ENCODE measurements around the gene CPNE9. TPM values are rescaled to one million over a fixed set of nuclear protein-coding genes. Genes with fewer than 3 reads are reported as not detected.

CPNE9 gene
- total and polyA plus RNA-seq, 2 of the 13 experiments (the other 11 are each of a cell fraction or from before 2014, with no cell fraction given): 0.20 TPM; not detected in 1

DNA sequence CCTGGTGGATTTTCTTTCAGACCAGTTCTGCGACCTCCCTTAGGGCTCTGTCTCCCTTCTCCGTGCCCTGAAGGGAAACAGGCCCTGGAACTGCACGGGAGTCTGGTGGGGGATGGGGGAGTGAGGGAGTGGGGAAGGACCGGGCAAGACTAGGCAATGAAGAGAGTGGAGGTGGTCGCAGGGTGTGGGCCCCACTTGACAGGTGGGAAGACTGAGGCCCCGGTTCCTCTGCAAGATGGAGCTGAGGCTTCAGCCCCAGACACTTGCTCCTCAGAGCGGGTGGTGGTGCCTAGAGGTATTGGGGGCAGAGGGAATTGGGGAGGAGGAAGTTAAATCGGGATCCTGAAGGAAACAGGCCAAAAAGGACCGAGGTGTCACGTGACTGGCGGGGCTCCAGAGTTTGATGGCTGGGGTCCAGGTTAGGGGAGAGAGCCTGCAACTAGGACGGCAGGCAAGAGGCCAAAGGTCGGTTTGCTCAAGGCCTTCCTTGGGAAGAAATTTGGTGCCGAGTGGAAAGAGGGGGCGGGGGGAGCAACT is 66.7 kb downstream of the CPNE9 start (continued):
- TF ChIP-seq GTF2F1 (IDR thresholded peaks at IDR 0.05; ENCODE audit: low read length) (0 out of 2 replicates have a peak, but pooled peaks have one; percentile 62), ZKSCAN1 (IDR thresholded peaks at IDR 0.05; ENCODE audit: low read length) (no peak), THAP11 (CRISPR knock-in tag; IDR thresholded peaks at IDR 0.05) (peak; percentile 6; the same call in 1 of the 2 replicates), SAP130 (CRISPR knock-in tag; IDR thresholded peaks at IDR 0.05; ENCODE audit: low read depth) (no peak), HES4 (CRISPR knock-in tag; IDR thresholded peaks at IDR 0.05; ENCODE audit: borderline replicate concordance) (no peak), RAD21 (CRISPR knock-in tag; IDR thresholded peaks at IDR 0.05) (no peak), POLR2A (IDR thresholded peaks at IDR 0.05; ENCODE audit: insufficient read depth in 1 of 2, low read depth in 2 of 2, low read length in 2 of 2) (no peak), NONO (IDR thresholded peaks at IDR 0.05) (no peak), NONO (CRISPR knock-in tag; conservative IDR thresholded peaks at IDR 0.05) (0 out of 2 replicates have a peak, but pooled peaks have one; percentile 38), BHLHE40 (IDR thresholded peaks at IDR 0.05; ENCODE audit: low read length) (peak; percentile 86), MAFK (conservative IDR thresholded peaks at IDR 0.05 in 1 of 2, IDR thresholded peaks at IDR 0.05 in 1 of 2; ENCODE audit: low read length in 2 of 2) (no peak), KDM6A (CRISPR knock-in tag; IDR thresholded peaks at IDR 0.05; ENCODE audit: low read depth) (no peak), FOSL2 (CRISPR knock-in tag; IDR thresholded peaks at IDR 0.05) (no peak), ZZZ3 (CRISPR knock-in tag; IDR thresholded peaks at IDR 0.05; ENCODE audit: borderline replicate concordance) (no peak; the same call in 1 of the 2 replicates), MEIS2 (CRISPR knock-in tag; IDR thresholded peaks at IDR 0.05) (no peak), ZNF160 (CRISPR knock-in tag; IDR thresholded peaks at IDR 0.05) (0 out of 2 replicates have a peak, but pooled peaks have one; percentile 30), KDM2A (CRISPR knock-in tag; IDR thresholded peaks at IDR 0.05; ENCODE audit: borderline replicate concordance, low read depth) (no peak), HOXD1 (CRISPR knock-in tag; IDR thresholded peaks at IDR 0.05) (no peak), ZNF430 (CRISPR knock-in tag; IDR thresholded peaks at IDR 0.05) (no peak), SALL1 (CRISPR knock-in tag; IDR thresholded peaks at IDR 0.05) (peak; percentile 44; the same call in 1 of the 2 replicates)
- TF ChIP-seq, protein P1, sequence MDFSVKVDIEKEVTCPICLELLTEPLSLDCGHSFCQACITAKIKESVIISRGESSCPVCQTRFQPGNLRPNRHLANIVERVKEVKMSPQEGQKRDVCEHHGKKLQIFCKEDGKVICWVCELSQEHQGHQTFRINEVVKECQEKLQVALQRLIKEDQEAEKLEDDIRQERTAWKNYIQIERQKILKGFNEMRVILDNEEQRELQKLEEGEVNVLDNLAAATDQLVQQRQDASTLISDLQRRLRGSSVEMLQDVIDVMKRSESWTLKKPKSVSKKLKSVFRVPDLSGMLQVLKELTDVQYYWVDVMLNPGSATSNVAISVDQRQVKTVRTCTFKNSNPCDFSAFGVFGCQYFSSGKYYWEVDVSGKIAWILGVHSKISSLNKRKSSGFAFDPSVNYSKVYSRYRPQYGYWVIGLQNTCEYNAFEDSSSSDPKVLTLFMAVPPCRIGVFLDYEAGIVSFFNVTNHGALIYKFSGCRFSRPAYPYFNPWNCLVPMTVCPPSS (IDR thresholded peaks at IDR 0.05): no peak
- TF ChIP-seq, protein P2, sequence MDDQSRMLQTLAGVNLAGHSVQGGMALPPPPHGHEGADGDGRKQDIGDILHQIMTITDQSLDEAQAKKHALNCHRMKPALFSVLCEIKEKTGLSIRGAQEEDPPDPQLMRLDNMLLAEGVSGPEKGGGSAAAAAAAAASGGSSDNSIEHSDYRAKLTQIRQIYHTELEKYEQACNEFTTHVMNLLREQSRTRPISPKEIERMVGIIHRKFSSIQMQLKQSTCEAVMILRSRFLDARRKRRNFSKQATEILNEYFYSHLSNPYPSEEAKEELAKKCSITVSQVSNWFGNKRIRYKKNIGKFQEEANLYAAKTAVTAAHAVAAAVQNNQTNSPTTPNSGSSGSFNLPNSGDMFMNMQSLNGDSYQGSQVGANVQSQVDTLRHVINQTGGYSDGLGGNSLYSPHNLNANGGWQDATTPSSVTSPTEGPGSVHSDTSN (CRISPR knock-in tag; IDR thresholded peaks at IDR 0.05; ENCODE audit: borderline replicate concordance): no peak
- TF ChIP-seq, protein P3, sequence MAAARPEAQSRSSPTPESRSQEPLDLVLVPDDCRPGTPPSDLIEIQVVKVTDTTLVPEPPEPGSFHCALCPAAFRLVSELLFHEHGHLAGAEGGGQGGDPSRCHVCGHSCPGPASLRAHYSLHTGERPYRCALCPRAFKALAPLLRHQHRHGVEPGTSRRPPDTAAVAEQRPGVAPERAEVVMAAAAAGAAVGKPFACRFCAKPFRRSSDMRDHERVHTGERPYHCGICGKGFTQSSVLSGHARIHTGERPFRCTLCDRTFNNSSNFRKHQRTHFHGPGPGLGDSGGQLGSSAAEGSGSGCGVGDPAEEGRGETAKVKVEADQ (CRISPR knock-in tag; IDR thresholded peaks at IDR 0.05; ENCODE audit: borderline replicate concordance): no peak
- TF ChIP-seq, protein P4, sequence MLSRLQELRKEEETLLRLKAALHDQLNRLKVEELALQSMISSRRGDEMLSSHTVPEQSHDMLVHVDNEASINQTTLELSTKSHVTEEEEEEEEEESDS (CRISPR knock-in tag; IDR thresholded peaks at IDR 0.05; ENCODE audit: borderline replicate concordance): no peak

Data from HepG2 (cell line).